ENCODE data around the gene IRS4.

The IRS4 gene

DNA sequence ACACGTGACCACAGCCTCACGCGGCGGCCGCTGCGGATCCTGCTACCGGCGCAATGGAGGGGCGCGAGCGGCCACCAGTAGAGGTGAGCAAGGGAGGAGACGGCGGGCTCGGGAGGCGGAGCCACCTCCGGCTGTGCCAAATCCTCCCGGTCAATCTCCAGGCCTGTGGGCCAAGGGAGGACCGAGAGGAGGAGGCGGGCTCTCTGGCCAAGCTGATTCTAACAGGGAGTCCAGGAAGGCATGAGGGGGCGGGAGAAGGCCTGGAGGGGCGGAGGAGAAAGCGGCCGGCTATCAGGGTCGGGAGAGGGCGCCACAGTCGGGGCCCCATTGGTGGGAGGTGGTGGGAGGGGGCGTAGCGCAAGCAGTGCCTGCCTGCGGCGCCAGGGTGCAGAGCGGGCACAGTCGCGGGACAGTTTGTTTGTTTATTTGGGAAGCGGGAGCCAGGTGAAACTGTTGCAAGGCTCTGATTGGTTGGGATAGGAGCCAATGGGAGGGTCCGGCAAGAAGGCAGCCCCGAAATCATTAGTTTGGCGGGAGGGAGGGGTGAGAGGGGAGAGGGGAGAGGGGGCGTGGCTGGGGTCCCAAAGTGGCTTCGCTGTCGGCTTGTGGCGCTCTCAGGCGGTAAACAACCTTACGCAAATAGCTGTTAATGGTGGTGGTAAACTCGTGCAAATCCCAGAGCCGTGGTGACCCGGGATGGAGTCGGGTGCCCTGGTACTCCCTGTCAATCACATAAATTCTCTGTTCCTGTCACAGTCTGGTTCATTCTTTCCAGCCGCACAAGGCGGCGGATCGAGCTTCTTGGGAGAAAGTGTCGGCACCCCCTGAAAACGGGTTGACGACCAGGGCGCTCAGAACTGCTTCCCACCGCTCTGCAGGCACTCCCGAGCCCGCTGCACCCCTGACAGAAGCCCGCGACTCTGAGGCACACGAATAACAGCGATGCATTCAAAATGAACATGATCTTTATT is at the start of gene IRS4:
TSS of gene IRS4 (minus strand) at position 55 of the 971 bp plus-strand sequence.
- Mint-ChIP-seq H3K36me3 (ENCODE audit: low read depth) (no peaks in the 10 kb centered on the region), H3K4me1 (ENCODE audit: low read depth) (no peaks in the 10 kb centered on the region), H3K9me3 (no peaks in the 10 kb centered on the region), H3K27ac (no peak within 1 kb of the TSS), H3K4me3 (no peak within 1 kb of the TSS), H3K27me3 (peaks cover 32% of the 10 kb centered on the region)

DNA sequence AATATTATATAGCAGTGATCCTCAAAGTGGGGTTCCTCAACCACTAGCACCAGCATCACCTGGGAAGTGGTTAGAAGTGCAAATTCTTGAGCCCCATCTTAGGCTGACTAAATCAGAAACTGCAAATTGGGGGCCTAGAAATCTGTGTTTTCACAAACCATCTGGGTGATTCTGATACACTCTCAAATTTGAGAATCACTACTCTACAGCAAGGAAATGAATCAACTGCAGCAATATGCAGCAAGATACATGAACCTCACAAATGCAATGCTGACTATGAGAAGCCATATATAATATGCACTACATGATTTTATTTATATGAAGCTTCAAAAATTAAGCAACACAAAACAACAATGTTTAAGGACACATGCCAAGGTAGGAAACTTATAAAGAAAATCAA is 36.2 kb upstream of the IRS4 start:
- Mint-ChIP-seq H3K4me3 (no peak overlapping the region), H3K36me3 (ENCODE audit: low read depth) (no peaks in the 10 kb centered on the region), H3K4me1 (ENCODE audit: low read depth) (no peaks in the 10 kb centered on the region), H3K27ac (no peak overlapping the region), H3K9me3 (no peaks in the 10 kb centered on the region), H3K27me3 (no peaks in the 10 kb centered on the region)

DNA sequence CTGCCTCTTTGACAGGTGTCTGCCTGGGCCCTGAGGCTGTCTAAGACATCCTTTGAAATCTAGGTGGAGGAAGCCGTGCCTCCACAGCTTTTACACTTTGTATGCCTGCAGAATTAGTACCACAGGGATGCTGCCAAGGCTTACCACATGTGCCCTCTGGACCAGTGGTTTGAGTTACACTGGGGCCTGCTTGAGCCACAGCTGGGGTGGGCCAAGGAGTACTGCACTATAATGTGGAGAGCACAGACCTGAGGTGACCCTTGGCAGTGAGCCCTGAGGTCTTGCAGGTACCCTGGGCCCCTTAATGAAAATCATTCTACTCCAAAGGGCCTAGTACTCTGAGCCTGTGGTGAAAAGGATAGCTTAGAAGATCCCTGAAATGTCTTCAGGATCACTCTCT is 27.2 kb upstream of the IRS4 start:
- H3K27me3 Mint-ChIP-seq: no peaks in the 10 kb centered on the region
- no peaks in the 10 kb centered on the region for H3K36me3 Mint-ChIP-seq (ENCODE audit: low read depth)
- H3K9me3 Mint-ChIP-seq: no peaks in the 10 kb centered on the region
- no peak overlapping the region for H3K4me3 Mint-ChIP-seq
- H3K27ac Mint-ChIP-seq: no peak overlapping the region
- no peaks in the 10 kb centered on the region for H3K4me1 Mint-ChIP-seq (ENCODE audit: low read depth)

DNA sequence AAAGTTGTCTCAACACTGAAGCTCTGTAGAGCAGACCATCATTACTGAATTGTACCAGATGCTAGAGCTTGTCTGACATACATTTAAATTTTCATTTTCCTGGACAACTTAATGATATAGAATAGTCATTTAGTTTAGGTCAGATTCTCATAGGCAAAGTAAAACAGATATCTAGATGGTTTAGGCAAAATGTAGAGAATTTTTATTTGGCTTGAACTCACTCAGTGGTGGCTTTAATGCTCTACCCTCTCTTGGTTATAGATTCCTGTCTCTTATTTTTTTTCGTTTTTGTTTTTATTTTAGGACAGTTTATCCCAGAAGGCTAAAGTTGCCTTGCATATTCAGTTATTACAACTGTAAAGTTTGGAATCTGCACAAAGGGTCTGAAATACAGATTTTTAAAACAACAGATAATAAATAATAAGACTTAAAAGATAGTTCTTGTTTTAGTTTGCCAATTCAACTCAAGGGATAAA is 4.0 kb upstream of the IRS4 start:
- H3K27ac Mint-ChIP-seq: no peak overlapping the region
- no peaks in the 10 kb centered on the region for H3K36me3 Mint-ChIP-seq (ENCODE audit: low read depth)

DNA sequence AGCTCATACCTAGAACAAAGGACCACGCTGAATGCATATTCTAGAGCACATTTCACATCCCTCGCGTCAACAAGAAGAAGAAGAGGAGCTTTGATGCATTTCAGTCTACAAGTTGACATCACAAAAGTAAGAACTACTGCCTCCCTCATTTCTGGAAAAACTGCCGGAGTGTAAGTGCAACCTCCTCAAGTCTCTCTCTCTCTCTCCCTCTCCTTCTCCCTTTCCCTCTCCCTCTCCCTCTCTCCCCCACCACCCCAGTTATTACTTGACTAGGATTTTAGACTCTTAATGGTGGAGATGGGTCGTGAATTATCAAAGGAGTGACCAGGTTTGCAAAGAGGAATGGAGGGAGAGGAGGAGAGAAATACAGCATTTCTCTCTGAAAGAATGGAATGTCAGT is 1.4 kb upstream of the IRS4 start:
- H3K36me3 Mint-ChIP-seq (ENCODE audit: low read depth): no peaks in the 10 kb centered on the region
- no peak overlapping the region for H3K4me3 Mint-ChIP-seq
- no peak overlapping the region for H3K27ac Mint-ChIP-seq
- H3K4me1 Mint-ChIP-seq (ENCODE audit: low read depth): no peaks in the 10 kb centered on the region
- peaks cover 23% of the 10 kb centered on the region for H3K27me3 Mint-ChIP-seq
- H3K9me3 Mint-ChIP-seq: no peaks in the 10 kb centered on the region

More for the DNA sequence above, 4.0 kb upstream of the IRS4 start:
- no peaks in the 10 kb centered on the region for H3K9me3 Mint-ChIP-seq
- H3K4me1 Mint-ChIP-seq (ENCODE audit: low read depth): no peaks in the 10 kb centered on the region
- H3K27me3 Mint-ChIP-seq: peaks cover 4% of the 10 kb centered on the region
- no peak overlapping the region for H3K4me3 Mint-ChIP-seq

DNA sequence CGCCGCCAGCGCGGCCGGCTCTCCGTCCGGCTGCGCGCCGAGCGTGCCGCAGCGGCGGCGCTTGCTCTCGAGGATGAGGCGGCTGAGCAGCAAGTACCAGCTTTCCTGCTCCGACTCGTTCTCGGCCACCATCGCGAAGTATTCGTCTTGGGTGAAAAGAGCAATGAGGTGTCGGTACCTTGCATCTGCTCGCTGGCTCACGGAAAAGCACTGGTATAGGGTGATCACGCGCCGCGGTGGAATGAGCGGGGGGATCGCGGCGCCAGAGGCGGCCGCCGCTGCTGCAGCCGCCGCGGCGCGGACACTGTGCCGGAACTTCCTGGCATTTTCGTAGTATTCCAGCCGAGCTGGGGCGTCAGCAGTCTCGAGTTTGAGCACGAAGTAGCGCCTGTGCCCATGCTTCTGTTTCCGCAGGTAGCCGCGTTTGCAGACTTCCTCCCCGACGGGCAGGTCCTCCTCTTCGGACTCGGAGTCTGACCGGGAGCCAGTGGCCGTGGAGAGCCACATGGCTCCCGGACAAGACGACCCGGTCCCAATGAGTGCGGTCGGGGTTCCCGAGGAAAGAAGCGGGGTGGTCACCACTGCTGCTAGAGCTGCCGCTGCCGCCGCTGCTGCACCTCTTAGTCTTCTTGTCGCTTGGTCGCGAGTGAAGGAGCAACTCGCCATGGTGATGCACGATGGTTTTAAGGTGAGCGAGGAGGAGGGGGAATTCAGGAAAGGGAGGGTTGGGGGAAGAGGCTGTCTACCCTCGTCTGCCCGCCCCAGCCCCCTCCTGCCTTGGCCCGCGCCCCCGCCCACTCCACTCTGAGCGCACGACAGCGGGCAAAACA is 469 bp downstream of the IRS4 start:
- Mint-ChIP-seq H3K36me3 (ENCODE audit: low read depth) (no peaks in the 10 kb centered on the region), H3K4me3 (no peak overlapping the region), H3K27me3 (peaks cover 38% of the 10 kb centered on the region), H3K27ac (no peak overlapping the region), H3K4me1 (ENCODE audit: low read depth) (no peaks in the 10 kb centered on the region), H3K9me3 (no peaks in the 10 kb centered on the region)

DNA sequence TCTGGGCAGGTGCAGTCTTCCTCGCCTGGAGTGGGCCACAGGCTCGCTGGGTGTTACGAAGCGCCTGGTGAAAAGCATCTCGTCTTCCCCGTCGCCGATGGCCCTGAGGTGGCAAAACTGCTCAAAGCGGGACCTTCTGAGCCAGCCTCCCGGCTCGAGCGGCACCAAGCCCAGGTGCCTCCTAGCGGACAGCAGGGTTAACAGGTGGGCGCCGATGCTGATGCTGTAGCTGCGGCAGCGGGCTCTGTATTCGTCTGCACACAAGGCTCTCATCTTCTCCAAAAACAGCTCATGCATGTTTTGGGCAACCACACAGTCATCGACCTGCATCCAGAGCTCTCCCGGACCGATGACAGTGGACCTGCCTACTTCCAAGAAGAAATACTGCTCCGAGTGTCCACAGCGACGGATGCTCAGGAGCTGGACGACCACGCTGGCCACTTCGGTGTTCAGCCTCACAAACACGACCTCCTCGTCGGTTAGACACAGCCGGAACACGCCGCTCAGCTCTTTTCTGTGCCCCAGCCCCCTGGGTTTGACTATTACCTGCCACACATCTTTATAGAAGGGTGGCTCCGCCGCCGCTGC is 1.2 kb downstream of the IRS4 start:
- no peak overlapping the region for H3K27ac Mint-ChIP-seq
- no peaks in the 10 kb centered on the region for H3K4me1 Mint-ChIP-seq (ENCODE audit: low read depth)
- no peak overlapping the region for H3K4me3 Mint-ChIP-seq
- peaks cover 40% of the 10 kb centered on the region for H3K27me3 Mint-ChIP-seq
- no peaks in the 10 kb centered on the region for H3K9me3 Mint-ChIP-seq
- H3K36me3 Mint-ChIP-seq (ENCODE audit: low read depth): no peaks in the 10 kb centered on the region

DNA sequence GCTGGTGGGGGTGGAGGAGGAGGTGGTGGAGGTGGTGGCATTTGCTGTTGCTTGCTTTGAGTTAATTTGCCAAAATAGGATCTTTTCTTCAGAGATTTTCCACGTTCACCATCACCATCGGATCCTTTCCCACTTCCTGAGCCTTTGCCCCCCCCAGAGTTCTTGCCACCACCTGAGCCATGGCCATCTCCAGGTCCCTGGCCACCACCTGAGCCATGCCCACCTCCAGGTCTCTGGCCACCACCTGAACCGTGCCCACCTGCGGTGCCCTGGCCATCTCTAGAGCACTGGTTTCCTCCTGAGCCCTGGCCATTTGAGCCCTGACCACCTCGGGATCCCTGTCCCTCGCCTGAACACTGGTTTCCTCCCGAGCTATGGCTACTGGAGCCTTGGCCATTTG is 1.9 kb downstream of the IRS4 start:
- H3K4me3 Mint-ChIP-seq: no peak overlapping the region
- H3K4me1 Mint-ChIP-seq (ENCODE audit: low read depth): no peaks in the 10 kb centered on the region
- no peak overlapping the region for H3K27ac Mint-ChIP-seq
- no peaks in the 10 kb centered on the region for H3K9me3 Mint-ChIP-seq
- H3K27me3 Mint-ChIP-seq: peaks cover 40% of the 10 kb centered on the region
- H3K36me3 Mint-ChIP-seq (ENCODE audit: low read depth): no peaks in the 10 kb centered on the region

DNA sequence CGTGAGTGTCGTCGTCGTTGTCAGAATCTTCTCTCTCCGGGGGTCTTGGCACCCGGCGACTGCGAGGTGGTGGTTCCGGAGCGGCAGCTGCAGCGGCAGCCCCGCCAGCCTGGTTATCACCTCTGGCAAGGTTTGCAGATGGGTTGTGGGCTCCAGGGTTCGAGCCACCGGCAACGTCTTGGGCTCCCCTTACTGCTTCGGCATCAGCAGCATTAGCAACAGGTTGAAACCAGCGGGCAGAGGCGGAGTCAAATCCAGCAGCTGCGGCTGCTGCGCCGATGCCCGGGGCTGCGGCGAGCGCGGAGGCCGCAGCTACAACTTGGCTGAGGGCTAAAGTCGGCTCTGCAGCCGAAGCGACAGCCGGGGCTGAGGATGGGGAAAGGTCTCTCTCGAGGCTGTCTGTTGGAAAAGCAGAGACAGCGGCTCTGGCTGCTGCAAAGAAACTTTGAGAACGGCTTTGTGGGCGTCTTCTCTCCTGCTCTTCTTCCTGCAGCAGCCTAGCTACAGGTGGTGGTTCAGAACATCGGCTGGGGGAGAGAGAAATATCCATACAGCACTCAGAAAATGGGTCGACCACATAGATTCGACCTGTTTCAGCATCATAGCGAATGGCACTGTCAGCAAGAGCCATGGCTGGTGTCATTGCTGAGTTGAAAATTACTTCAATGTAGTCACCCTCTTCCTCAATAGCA is 3.6 kb downstream of the IRS4 start:
- Mint-ChIP-seq H3K27me3 (peaks cover 37% of the 10 kb centered on the region), H3K36me3 (ENCODE audit: low read depth) (no peaks in the 10 kb centered on the region), H3K9me3 (no peaks in the 10 kb centered on the region), H3K4me1 (ENCODE audit: low read depth) (no peaks in the 10 kb centered on the region), H3K27ac (no peak overlapping the region), H3K4me3 (no peak overlapping the region)

DNA sequence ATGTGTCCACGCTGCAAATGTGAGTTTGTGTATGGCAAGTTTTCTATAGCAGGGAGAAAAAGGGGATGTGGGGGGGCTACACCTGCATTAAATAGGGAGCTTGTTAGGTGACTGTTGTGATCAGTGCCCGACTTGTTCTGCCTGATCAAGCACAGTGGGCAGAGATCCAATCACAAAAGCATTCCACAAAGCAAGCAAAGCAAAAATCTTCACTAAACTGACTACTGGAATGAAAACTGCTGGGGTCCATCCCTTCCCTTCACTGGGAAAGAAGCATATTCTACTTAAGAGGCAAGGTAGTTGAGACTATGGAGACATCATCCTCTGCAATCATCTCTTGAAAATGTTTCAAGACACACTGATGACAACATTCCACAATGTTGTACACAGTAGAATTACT is 5.2 kb downstream of the IRS4 start:
- no peaks in the 10 kb centered on the region for H3K9me3 Mint-ChIP-seq
- peaks cover 36% of the 10 kb centered on the region for H3K27me3 Mint-ChIP-seq
- no peak overlapping the region for H3K4me3 Mint-ChIP-seq
- H3K4me1 Mint-ChIP-seq (ENCODE audit: low read depth): no peaks in the 10 kb centered on the region
- H3K36me3 Mint-ChIP-seq (ENCODE audit: low read depth): no peaks in the 10 kb centered on the region
- H3K27ac Mint-ChIP-seq: no peak overlapping the region

DNA sequence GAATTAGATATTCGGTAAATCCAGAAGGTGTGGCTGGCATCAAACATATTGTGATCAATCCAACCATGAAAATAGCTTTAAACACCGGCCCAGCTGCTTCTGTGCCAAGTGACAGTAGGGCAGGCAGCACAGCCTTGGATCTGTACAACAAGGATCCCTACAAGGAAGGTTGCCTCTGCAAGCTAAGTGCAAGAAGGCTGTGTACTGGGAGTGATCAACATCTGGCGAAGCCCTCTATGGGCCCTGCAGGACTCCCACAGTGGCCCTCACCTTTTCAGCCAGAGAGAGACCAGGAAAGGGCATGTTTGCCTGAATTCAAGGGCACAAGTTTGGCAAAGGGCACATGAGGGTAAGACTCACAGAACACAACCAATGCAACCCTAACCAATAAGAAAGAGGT is 9.6 kb downstream of the IRS4 start:
- Mint-ChIP-seq H3K4me1 (ENCODE audit: low read depth) (no peaks in the 10 kb centered on the region), H3K4me3 (no peak overlapping the region)

DNA sequence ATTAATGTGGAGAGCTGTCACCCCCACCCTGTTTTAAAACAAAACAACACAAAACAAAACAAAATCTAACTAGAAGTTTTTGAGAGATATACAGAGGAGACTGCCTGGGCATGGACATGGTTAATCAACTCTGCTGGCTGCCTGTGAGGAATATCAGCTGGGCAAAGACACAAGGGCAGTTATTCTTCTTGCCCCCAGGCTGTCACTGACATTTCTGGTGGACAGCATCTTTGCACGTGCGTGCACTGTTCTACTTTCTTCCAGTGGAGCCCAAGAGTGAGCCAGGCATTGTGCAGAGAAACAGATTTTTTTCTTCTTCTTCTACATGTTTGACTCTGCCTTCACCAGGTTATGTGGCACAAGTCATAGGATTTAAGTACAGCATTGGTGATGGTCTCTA is 13.8 kb downstream of the IRS4 start:
- Mint-ChIP-seq H3K27ac (no peak overlapping the region), H3K4me1 (ENCODE audit: low read depth) (no peaks in the 10 kb centered on the region), H3K9me3 (no peaks in the 10 kb centered on the region), H3K36me3 (ENCODE audit: low read depth) (no peaks in the 10 kb centered on the region), H3K27me3 (no peaks in the 10 kb centered on the region), H3K4me3 (no peak overlapping the region)

More for the DNA sequence above, 9.6 kb downstream of the IRS4 start:
- Mint-ChIP-seq H3K9me3 (no peaks in the 10 kb centered on the region), H3K27me3 (peaks cover 7% of the 10 kb centered on the region), H3K27ac (no peak overlapping the region), H3K36me3 (ENCODE audit: low read depth) (no peaks in the 10 kb centered on the region)

DNA sequence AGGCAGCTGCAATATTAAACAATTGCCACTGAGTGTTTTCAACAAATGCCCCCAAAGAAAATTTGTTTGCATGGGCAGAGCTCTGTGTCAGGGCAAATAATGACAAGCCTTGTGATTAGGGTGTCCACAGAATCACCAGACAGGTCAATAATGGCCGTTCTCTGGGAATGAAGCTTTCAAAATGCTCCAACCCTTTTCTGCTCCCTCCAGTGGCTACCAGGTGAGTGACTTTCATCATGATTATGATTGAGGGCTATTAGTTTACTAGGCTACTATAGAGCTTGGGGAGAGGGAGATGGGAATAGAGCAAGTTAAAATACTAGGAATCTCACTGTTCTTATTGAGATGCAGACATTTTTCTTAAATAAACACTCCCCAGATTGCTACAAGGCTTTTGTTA is 23.5 kb downstream of the IRS4 start:
- Mint-ChIP-seq H3K27me3 (no peaks in the 10 kb centered on the region), H3K36me3 (ENCODE audit: low read depth) (no peaks in the 10 kb centered on the region), H3K4me1 (ENCODE audit: low read depth) (no peaks in the 10 kb centered on the region), H3K27ac (no peak overlapping the region), H3K4me3 (no peak overlapping the region), H3K9me3 (no peaks in the 10 kb centered on the region)

DNA sequence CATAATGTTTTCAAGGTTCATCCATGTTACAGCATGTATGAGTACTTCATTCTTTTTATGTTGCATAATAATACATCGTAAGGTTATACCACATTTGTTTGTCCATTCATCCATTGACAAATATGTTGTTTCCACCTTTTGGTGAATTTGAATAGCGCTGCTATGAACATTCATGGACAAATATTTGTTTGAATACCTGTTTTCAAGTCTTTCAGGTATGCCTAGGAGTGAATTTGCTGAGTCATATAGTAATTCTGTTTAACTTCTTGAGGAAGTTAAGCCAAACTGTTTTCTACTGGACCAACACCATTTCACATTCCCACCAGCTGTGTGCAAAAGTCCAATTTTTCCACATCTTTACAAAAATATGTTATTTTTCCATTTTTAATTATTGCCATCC is 31.5 kb downstream of the IRS4 start:
- no peak overlapping the region for H3K4me3 Mint-ChIP-seq
- H3K4me1 Mint-ChIP-seq (ENCODE audit: low read depth): no peaks in the 10 kb centered on the region
- no peak overlapping the region for H3K27ac Mint-ChIP-seq
- H3K9me3 Mint-ChIP-seq: no peaks in the 10 kb centered on the region
- no peaks in the 10 kb centered on the region for H3K27me3 Mint-ChIP-seq
- no peaks in the 10 kb centered on the region for H3K36me3 Mint-ChIP-seq (ENCODE audit: low read depth)
